Endothelial cell of umbilical vein (primary cell): Measurements from ENCODE around the gene COQ8B. TPM values are rescaled to one million over a fixed set of nuclear protein-coding genes. Genes with fewer than 3 reads are reported as not detected.

Experiments
- BruUV-seq: library from RNA; stranded (reverse); fragments of 400-500 nt; replicated peaks from 2 replicates; lab custom pipeline; 2021; lab: Mats Ljungman, UMichigan
- CTCF ChIA-PET: fragments of 300-600, 350-600 bp; sonication (Branson Sonifier 250); formaldehyde crosslinking; loops from one replicate; lab custom pipeline; 2021; ENCODE audit warnings: antibody characterized with exemption, inconsistent platforms; lab: Charles Lee
- POLR2A ChIA-PET: fragments of 300-600, 350-600 bp; sonication (Branson Sonifier 250); formaldehyde crosslinking; loops from one replicate; lab custom pipeline; 2021; ENCODE audit warnings: antibody characterized with exemption, inconsistent platforms; lab: Charles Lee
- DNase-seq: peaks from one replicate; pipeline ENCODE4 v3.0.0-alpha.2; 2011; ENCODE audit warnings: low read depth, low spot score
- FAIRE-seq: peaks from 2 replicates; lab custom pipeline; 2011; peaks lifted over from hg19 to GRCh38; lab: Jason Lieb, UNC
- H2AFZ ChIP-seq: 2 replicates; pipeline ENCODE4 v1.6.0; 2012; ENCODE audit warnings: low read depth, low read length, control low read depth, inconsistent platforms
- H3K27ac ChIP-seq: 2 replicates; pipeline ENCODE4 v1.5.1; 2011; ENCODE audit warnings: low read depth, mild to moderate bottlenecking, control low read depth, low read length, moderate library complexity; ENCODE audit not compliant: insufficient read depth
- H3K27me3 ChIP-seq, 2 experiments: 2 replicates each; pipeline versions ENCODE4 v1.6.0 to v1.6.1; 2011; ENCODE audit warnings: low read length in 2 of 2, mixed read lengths in 1 of 2; ENCODE audit not compliant: control insufficient read depth in 2 of 2, insufficient read depth in 2 of 2
- H3K36me3 ChIP-seq, 2 experiments: 2 replicates in 1 of 2; 3 replicates in 1 of 2; pipeline ENCODE4 v1.5.1; 2011; ENCODE audit warnings: low read length in 2 of 2, mild to moderate bottlenecking in 1 of 2, moderate library complexity in 1 of 2; ENCODE audit not compliant: control insufficient read depth in 2 of 2, insufficient read depth in 2 of 2; ENCODE audit errors: extremely low read depth in 1 of 2
- H3K4me1 ChIP-seq: 3 replicates; pipeline ENCODE4 v1.5.1; 2011; ENCODE audit warnings: mild to moderate bottlenecking, low read length; ENCODE audit not compliant: control insufficient read depth, insufficient read depth; ENCODE audit errors: extremely low read depth
- H3K4me2 ChIP-seq: 2 replicates; pipeline ENCODE4 v1.6.1; 2011; ENCODE audit warnings: low read length, control low read depth, mixed read lengths; ENCODE audit not compliant: insufficient read depth
- H3K4me3 ChIP-seq, 3 experiments: fragments of 200-600 bp in 1 of 3; sonication (generic), shearing (Covaris generic) in 1 of 3; replicated peaks in 1 of 3; 2 replicates each; pipeline ENCODE4 v1.5.1; 2011 to 2016; ENCODE audit warnings: control low read depth in 3 of 3, low read length in 3 of 3, mild to moderate bottlenecking in 2 of 3, inconsistent platforms in 1 of 3, low read depth in 1 of 3, moderate library complexity in 1 of 3; ENCODE audit not compliant: insufficient read depth in 1 of 3
- H3K79me2 ChIP-seq: 2 replicates; pipeline ENCODE4 v1.6.0; 2012; ENCODE audit warnings: low read length, inconsistent platforms; ENCODE audit not compliant: control insufficient read depth, insufficient read depth
- H3K9ac ChIP-seq: replicated peaks from 2 replicates; pipeline ENCODE3; 2011; ENCODE audit warnings: low read length, control low read depth; ENCODE audit not compliant: insufficient read depth; ENCODE audit errors: extremely low read depth
- H3K9me1 ChIP-seq: replicated peaks from 3 replicates; pipeline ENCODE4 v1.6.0; 2011; ENCODE audit warnings: mild to moderate bottlenecking, low read length; ENCODE audit not compliant: control insufficient read depth, insufficient read depth; ENCODE audit errors: extremely low read depth
- H3K9me3 ChIP-seq: replicated peaks from 2 replicates; pipeline ENCODE4 v1.5.1; 2012; ENCODE audit warnings: low read length, inconsistent platforms; ENCODE audit not compliant: control insufficient read depth, insufficient read depth
- H4K20me1 ChIP-seq: replicated peaks from 2 replicates; pipeline ENCODE3; 2011; ENCODE audit warnings: mild to moderate bottlenecking, low read length; ENCODE audit not compliant: control insufficient read depth, insufficient read depth; ENCODE audit errors: extremely low read depth
- EZH2 ChIP-seq: IDR thresholded peaks from 2 replicates; pipeline ENCODE4 v1.6.1; 2012; ENCODE audit warnings: borderline replicate concordance, low read depth, mild to moderate bottlenecking, moderate library complexity, low read length, inconsistent platforms; ENCODE audit not compliant: severe bottlenecking
- FOS ChIP-seq: IDR thresholded peaks from 2 replicates; pipeline ENCODE4 v1.6.1; 2011; ENCODE audit warnings: mild to moderate bottlenecking, low read length, moderate library complexity, borderline replicate concordance; ENCODE audit not compliant: insufficient read depth
- GATA2 ChIP-seq: IDR thresholded peaks from 2 replicates; pipeline ENCODE4 v1.7.0; 2011; ENCODE audit warnings: low read depth, mild to moderate bottlenecking, moderate library complexity, mixed read lengths, low read length; ENCODE audit not compliant: insufficient read length, insufficient read depth
- JUN ChIP-seq: IDR thresholded peaks from 2 replicates; pipeline ENCODE4 v1.6.1; 2011; ENCODE audit warnings: borderline replicate concordance, low read depth; ENCODE audit not compliant: insufficient read length, insufficient read depth
- MYC ChIP-seq: IDR thresholded peaks from one replicate; pipeline ENCODE4 v1.6.1; 2011; ENCODE audit warnings: mild to moderate bottlenecking, low read depth, low read length
- POLR2A ChIP-seq: IDR thresholded peaks from 2 replicates; pipeline ENCODE4 v1.6.1; 2012; ENCODE audit warnings: low read depth, mild to moderate bottlenecking, control low read depth, low read length
- POLR2AphosphoS5 ChIP-seq: IDR thresholded peaks from 2 replicates; pipeline ENCODE4 v1.6.1; 2012; ENCODE audit warnings: low read depth, mild to moderate bottlenecking, control low read depth, low read length, moderate library complexity; ENCODE audit not compliant: insufficient read depth
- dilution Hi-C: fragments of 300-500 bp; cut with MboI; formaldehyde crosslinking; loops from one replicate; pipeline ENCODE4 v1.15.0; 2019; ENCODE audit warnings: low sequenced_read_pairs; ENCODE audit not compliant: extremely low pct_ligation_motif_present
- intact Hi-C: fragments of 100-400 bp; cut with micrococcal nuclease; formaldehyde crosslinking; loops from one replicate; pipeline ENCODE4 v1.10.0; 2022
- polyA plus RNA-seq, 4 experiments: library from polyadenylated mRNA; depleted of rRNA in 3 of 4; stranded (reverse) in 3 of 4; unstranded in 1 of 4; fragments of >200 nt; gene quantifications; 2 replicates each; pipeline versions ENCODE4 v1.2.1 to v1.2.3, GENCODE V29; 2011 to 2012; ENCODE audit warnings: missing spikeins in 1 of 4
- total RNA-seq: library from RNA; stranded (reverse); gene quantifications from 2 replicates; pipeline ENCODE4 v1.2.3, GENCODE V29; 2021
- TF ChIP-seq, protein P1 (sequence below): IDR thresholded peaks from 2 replicates; pipeline ENCODE4 v1.6.1; 2011; ENCODE audit not compliant: insufficient read depth, insufficient read length
- TF ChIP-seq, protein P2 (sequence below), 2 donors: IDR thresholded peaks; 1 replicate in 1 of 2; 2 replicates in 1 of 2; pipeline ENCODE4 v1.5.1; 2011; ENCODE audit warnings: low read length in 2 of 2, mild to moderate bottlenecking in 2 of 2, moderate library complexity in 2 of 2, control low read depth in 1 of 2, inconsistent platforms in 1 of 2, low read depth in 1 of 2; ENCODE audit not compliant: insufficient read depth in 1 of 2; ENCODE audit errors: extremely low read depth in 1 of 2

The COQ8B gene
- total and polyA plus RNA-seq, 2 donors (not counting 3 experiments of a cell fraction or from before 2014, with no cell fraction given) = 16.2 to 19.2 TPM

DNA sequence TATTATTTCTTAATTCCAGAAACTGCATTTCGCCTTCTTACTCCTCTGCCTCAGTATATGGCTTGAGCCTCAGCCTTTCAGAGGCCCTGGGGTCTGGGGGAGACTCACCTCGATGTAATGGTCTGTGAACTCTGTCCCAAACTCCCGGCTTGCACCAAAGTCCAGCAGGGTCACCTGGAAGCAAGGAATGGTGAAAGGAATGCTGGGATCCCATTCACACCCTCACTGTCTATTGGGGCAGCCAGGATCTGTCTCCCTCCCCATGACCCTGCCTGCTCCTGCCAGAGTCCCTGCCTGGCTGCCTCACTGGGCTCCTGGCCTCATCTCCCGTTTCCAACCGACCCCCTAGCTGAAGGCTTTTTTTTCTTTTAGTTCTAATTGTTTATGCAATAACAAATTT is 20.8 kb downstream of the COQ8B start:
- TF ChIP-seq, protein P1, sequence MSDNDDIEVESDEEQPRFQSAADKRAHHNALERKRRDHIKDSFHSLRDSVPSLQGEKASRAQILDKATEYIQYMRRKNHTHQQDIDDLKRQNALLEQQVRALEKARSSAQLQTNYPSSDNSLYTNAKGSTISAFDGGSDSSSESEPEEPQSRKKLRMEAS = no peak
- POLR2A ChIA-PET = interaction anchor here (0.5 kb wide), 1 partner anchor 50 kb away, joined by 3 read pairs; no protein-coding TSS in a partner anchor
- CTCF ChIA-PET = no interaction called here

DNA sequence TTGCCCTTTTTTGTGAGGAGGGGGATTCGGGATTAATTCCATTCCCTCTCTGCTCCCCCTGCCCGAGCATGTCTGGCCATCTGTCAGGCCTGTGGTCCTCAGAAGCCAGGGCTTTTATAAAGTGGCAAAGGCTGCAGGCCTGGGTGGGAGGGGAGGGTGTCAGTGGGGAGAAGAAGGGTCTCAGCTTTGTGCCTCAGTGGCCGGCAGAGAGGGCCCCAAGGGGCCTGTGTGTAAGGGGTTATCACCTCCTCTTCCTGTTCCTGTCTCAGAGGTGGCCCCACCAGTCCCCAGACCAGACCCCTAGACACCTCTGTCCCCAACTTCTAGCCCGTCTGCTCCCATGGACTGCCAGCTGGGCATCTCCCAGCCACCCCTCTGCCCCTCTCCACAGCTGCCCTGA is 22.8 kb downstream of the COQ8B start:
- intact Hi-C loops = no loop called here
- Histone ChIP-seq H3K9me1 (no peaks in the 10 kb centered on the region), H3K4me3 (no peak overlapping the region), H3K79me2 (peaks cover 13% of the 10 kb centered on the region), H3K27ac (no peak overlapping the region), H3K9ac (no peak overlapping the region), H2AFZ (no peak overlapping the region), H3K36me3 (no peaks in the 10 kb centered on the region), H3K27me3 (no peaks in the 10 kb centered on the region), H4K20me1 (no peaks in the 10 kb centered on the region), H3K4me2 (no peak overlapping the region), H3K4me1 (peaks cover 11% of the 10 kb centered on the region), H3K9me3 (no peaks in the 10 kb centered on the region)
- no peak for FAIRE-seq
- dilution Hi-C loops = no loop called here
- no peak for DNase-seq
- BruUV-seq = no TSS peak
- CTCF ChIA-PET = no interaction called here
- POLR2A ChIA-PET = no interaction called here
- TF ChIP-seq POLR2A (no peak), FOS (no peak), POLR2AphosphoS5 (no peak), JUN (no peak), MYC (no peak), GATA2 (no peak), EZH2 (no peak)
- TF ChIP-seq, protein P2, sequence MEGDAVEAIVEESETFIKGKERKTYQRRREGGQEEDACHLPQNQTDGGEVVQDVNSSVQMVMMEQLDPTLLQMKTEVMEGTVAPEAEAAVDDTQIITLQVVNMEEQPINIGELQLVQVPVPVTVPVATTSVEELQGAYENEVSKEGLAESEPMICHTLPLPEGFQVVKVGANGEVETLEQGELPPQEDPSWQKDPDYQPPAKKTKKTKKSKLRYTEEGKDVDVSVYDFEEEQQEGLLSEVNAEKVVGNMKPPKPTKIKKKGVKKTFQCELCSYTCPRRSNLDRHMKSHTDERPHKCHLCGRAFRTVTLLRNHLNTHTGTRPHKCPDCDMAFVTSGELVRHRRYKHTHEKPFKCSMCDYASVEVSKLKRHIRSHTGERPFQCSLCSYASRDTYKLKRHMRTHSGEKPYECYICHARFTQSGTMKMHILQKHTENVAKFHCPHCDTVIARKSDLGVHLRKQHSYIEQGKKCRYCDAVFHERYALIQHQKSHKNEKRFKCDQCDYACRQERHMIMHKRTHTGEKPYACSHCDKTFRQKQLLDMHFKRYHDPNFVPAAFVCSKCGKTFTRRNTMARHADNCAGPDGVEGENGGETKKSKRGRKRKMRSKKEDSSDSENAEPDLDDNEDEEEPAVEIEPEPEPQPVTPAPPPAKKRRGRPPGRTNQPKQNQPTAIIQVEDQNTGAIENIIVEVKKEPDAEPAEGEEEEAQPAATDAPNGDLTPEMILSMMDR (IDR thresholded peaks at IDR 0.05; ENCODE audit: extremely low read depth in 1 of 2, insufficient read depth in 1 of 2, low read depth in 1 of 2, low read length in 2 of 2) = no peak
- TF ChIP-seq, protein P1 = no peak

More for the DNA sequence above, 20.8 kb downstream of the COQ8B start:
- Histone ChIP-seq H3K4me1 (peaks cover 4% of the 10 kb centered on the region), H3K27ac (no peak overlapping the region), H3K79me2 (no peaks in the 10 kb centered on the region), H4K20me1 (no peaks in the 10 kb centered on the region), H3K9me3 (no peaks in the 10 kb centered on the region), H3K9ac (no peak overlapping the region), H3K9me1 (no peaks in the 10 kb centered on the region), H3K36me3 (peaks cover 0 to 2% of the 10 kb centered on the region in 2 experiments), H3K4me2 (no peak overlapping the region), H3K4me3 (no peak overlapping the region), H3K27me3 (no peaks in the 10 kb centered on the region), H2AFZ (no peak overlapping the region)
- dilution Hi-C loops (no loop called here), intact Hi-C loops (no loop called here)
- DNase-seq (no peak), FAIRE-seq (no peak)
- no TSS peak for BruUV-seq
